Neural progenitor cell (in vitro differentiated cells): ENCODE measurements around the gene CCL21.

ENCODE experiments used
- CTCF ChIP-seq: fragments of 200-600 bp; sonication (generic); IDR thresholded peaks from 2 replicates; pipeline ENCODE4 v1.5.1; 2017; ENCODE audit warnings: antibody characterized with exemption, mild to moderate bottlenecking
- EZH2 ChIP-seq: fragments of 200-600 bp; sonication (generic); IDR thresholded peaks from 2 replicates; pipeline ENCODE4 v1.6.1; 2017; ENCODE audit warnings: antibody characterized with exemption, mild to moderate bottlenecking, moderate library complexity

DNA sequence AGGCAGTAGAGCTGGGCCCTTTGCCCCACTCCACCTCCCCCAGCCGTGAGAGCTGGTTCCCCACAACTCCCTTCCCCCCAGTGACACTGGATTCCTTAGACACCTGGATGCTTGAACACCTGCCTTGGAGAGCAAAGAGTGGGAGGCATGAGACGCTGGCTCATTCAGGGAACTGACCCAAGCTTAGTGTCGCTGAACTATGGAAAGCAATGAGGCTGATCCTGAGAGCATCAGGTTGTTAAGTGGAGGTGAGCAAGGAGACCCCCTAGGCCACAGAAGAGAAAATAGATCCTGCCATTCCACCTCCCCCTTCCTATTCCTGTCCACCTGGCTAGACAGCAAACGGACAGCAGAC is 20.8 kb downstream of the CCL21 start:
- TF ChIP-seq CTCF, result no peak
- TF ChIP-seq EZH2, result no peak
